ENCODE data around the gene GPR21.

- TF ChIP-seq POLR2A (IDR thresholded peaks at IDR 0.05), result no peak
- TF ChIP-seq CTCF (IDR thresholded peaks at IDR 0.05 in 4 of 5, conservative IDR thresholded peaks at IDR 0.05 in 1 of 5), result no peak
These were observed 39.0 kb downstream of the GPR21 start for GRCh38 chr9:123072407-123072995.
